DOHH2 (cell line): ENCODE results near the gene SHPK.

Experiments used
- H3F3A ChIP-seq: fragments of 200-600 bp; sonication (generic), shearing (Covaris generic); 2 replicates; pipeline ENCODE4 v1.6.0; 2016; ENCODE audit warnings: antibody characterized with exemption, mild to moderate bottlenecking; ENCODE audit not compliant: control insufficient read depth, insufficient read depth
- H3K27ac ChIP-seq: fragments of 200-600 bp; sonication (generic); 2 replicates; pipeline ENCODE4 v1.5.1; 2014; ENCODE audit warnings: low read depth, mild to moderate bottlenecking, low read length, moderate library complexity
- H3K27me3 ChIP-seq: fragments of 200-600 bp; sonication (generic); 2 replicates; pipeline ENCODE4 v1.6.1; 2014; ENCODE audit warnings: mild to moderate bottlenecking, low read length, mixed read lengths; ENCODE audit not compliant: control insufficient read depth
- H3K36me3 ChIP-seq: fragments of 200-600 bp; sonication (generic); 2 replicates; pipeline ENCODE4 v1.6.1; 2014; ENCODE audit warnings: mild to moderate bottlenecking, low read length, moderate library complexity, mixed read lengths; ENCODE audit not compliant: control insufficient read depth
- H3K4me1 ChIP-seq: fragments of 200-600 bp; sonication (generic); 2 replicates; pipeline ENCODE4 v1.6.1; 2014; ENCODE audit warnings: mild to moderate bottlenecking, low read length, mixed read lengths; ENCODE audit not compliant: control insufficient read depth
- H3K4me2 ChIP-seq: fragments of 200-600 bp; sonication (generic); 2 replicates; pipeline ENCODE4 v1.6.0; 2014; ENCODE audit warnings: mild to moderate bottlenecking, low read length, moderate library complexity
- H3K4me3 ChIP-seq: fragments of 200-600 bp; sonication (generic); 2 replicates; pipeline ENCODE4 v1.5.1; 2014; ENCODE audit warnings: mild to moderate bottlenecking, low read length, mixed read lengths
- H3K79me2 ChIP-seq: fragments of 200-600 bp; sonication (generic); 2 replicates; pipeline ENCODE4 v1.6.1; 2014; ENCODE audit warnings: mild to moderate bottlenecking, low read length, mixed read lengths; ENCODE audit not compliant: control insufficient read depth
- H3K9me2 ChIP-seq: fragments of 200-600 bp; sonication (generic); replicated peaks from 2 replicates; pipeline ENCODE4 v1.6.1; 2014; ENCODE audit warnings: mild to moderate bottlenecking, low read length, mixed read lengths; ENCODE audit not compliant: control insufficient read depth
- H3K9me3 ChIP-seq: fragments of 200-600 bp; sonication (generic); 2 replicates; pipeline ENCODE4 v1.6.1; 2014; ENCODE audit warnings: antibody characterized with exemption, low read length, mixed read lengths; ENCODE audit not compliant: control insufficient read depth, insufficient read depth
- H4K20me1 ChIP-seq: fragments of 200-600 bp; sonication (generic); 2 replicates; pipeline ENCODE4 v1.6.0; 2014; ENCODE audit warnings: low read depth, mild to moderate bottlenecking, antibody characterized with exemption, low read length, moderate library complexity; ENCODE audit not compliant: control insufficient read depth, insufficient read depth
- CTCF ChIP-seq: fragments of 200-600 bp; sonication (generic); IDR thresholded peaks from one replicate; pipeline ENCODE4 v1.5.1; 2014; ENCODE audit warnings: antibody characterized with exemption, mild to moderate bottlenecking, low read depth, low read length; ENCODE audit not compliant: poor library complexity, severe bottlenecking
- EZH2phosphoT487 ChIP-seq: fragments of 200-600 bp; sonication (generic); IDR thresholded peaks from 2 replicates; pipeline ENCODE4 v1.6.1; 2017; ENCODE audit warnings: borderline replicate concordance, mild to moderate bottlenecking, antibody characterized with exemption, low read length, moderate library complexity, mixed read lengths

The SHPK gene

DNA sequence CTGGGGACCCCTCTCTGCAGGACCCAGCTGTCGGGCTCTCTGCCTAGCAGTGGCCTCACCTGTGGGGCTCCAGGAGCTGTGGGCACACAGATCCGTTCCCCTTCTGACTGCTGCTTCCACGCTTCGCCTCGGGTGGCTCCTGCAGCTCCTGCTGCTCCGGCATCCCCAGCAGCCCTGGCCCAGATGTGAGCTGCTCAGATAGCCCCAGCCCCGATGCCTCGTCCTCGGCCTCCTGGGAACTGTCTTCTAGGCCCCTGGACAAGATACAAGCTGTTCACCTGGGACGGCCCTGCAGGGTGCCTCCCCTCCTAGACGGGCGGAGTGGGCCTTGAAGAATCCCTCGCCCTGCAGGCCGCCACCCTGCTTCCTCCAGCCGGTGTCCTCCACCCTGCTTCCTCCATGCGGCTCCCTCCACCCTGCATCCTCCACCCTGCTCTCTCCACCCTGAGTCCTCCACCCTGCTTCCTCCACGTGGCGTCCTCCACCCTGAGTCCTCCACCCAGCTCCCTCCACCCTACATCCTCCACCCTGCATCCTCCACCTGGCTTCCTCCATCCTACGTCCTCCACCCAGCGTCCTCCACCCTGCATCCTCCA is 43.6 kb upstream of the SHPK start:
- no peaks in the 10 kb centered on the region for H3K27me3 ChIP-seq

DNA sequence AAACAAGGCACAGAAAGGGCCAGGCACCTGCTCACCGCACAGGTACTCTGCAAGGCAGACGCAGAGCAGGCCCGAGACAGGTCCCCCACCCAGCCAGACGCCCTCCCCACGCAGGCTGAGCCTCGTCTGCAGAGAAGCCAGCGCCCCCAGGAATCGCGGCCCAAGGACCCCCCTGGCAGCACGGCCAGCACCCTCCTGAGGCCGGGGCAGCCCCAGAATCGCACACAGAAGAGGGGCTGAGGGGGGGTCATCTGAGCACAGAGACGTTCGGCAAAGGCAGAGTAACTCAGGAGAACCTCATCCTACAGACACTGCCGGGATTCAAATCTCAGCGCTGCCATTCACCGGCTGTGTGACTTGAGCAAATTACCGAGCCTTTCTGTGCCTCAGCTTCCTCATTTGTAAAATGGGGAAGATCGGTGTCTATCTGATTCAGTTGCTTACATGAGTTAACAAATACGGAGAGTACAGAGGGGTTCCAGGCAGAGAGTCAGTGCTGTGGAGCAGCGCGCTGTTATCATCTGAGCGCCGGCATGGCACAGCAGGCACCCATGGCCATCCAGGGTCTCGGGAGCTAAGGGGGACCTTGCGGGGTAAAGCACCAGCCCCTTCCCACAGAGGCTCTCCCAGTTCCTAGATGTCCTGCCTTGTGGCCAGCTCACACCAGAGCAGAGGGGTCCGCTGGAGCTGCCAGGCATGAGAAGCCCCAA is 42.9 kb upstream of the SHPK start:
- H3K27ac ChIP-seq = no peak overlapping the region
- TF ChIP-seq EZH2phosphoT487 (no peak), CTCF (no peak)
- H3K9me3 ChIP-seq = no peaks in the 10 kb centered on the region
- H3K4me2 ChIP-seq = no peak overlapping the region
- no peaks in the 10 kb centered on the region; the same call in 1 of the 2 replicates for H4K20me1 ChIP-seq
- peaks cover 3% of the 10 kb centered on the region; the same call in 1 of the 2 replicates for H3F3A ChIP-seq
- no peaks in the 10 kb centered on the region for H3K27me3 ChIP-seq
- no peak overlapping the region for H3K4me3 ChIP-seq
- no peaks in the 10 kb centered on the region for H3K9me2 ChIP-seq
- peaks cover 7% of the 10 kb centered on the region for H3K79me2 ChIP-seq
- H3K4me1 ChIP-seq = peaks cover 13% of the 10 kb centered on the region
- H3K36me3 ChIP-seq = peaks cover 57% of the 10 kb centered on the region

More for the DNA sequence above, 43.6 kb upstream of the SHPK start:
- Histone ChIP-seq H3F3A (peaks cover 9% of the 10 kb centered on the region; the same call in 1 of the 2 replicates), H3K4me1 (peaks cover 19% of the 10 kb centered on the region), H3K4me2 (no peak overlapping the region), H3K36me3 (peaks cover 63% of the 10 kb centered on the region), H3K79me2 (peaks cover 7% of the 10 kb centered on the region), H3K4me3 (no peak overlapping the region), H3K9me3 (no peaks in the 10 kb centered on the region), H3K27ac (no peak overlapping the region), H4K20me1 (no peaks in the 10 kb centered on the region; the same call in 1 of the 2 replicates), H3K9me2 (no peaks in the 10 kb centered on the region)
- TF ChIP-seq CTCF (no peak), EZH2phosphoT487 (no peak)

- TF ChIP-seq CTCF (no peak), EZH2phosphoT487 (no peak)
- no peaks in the 10 kb centered on the region for H3K9me2 ChIP-seq
- H3K4me3 ChIP-seq = no peak overlapping the region
- H3K27ac ChIP-seq = no peak overlapping the region
- peaks cover 6% of the 10 kb centered on the region for H3K4me1 ChIP-seq
- no peaks in the 10 kb centered on the region for H3F3A ChIP-seq
- H3K4me2 ChIP-seq = no peak overlapping the region
- peaks cover 7% of the 10 kb centered on the region for H3K79me2 ChIP-seq
- H3K36me3 ChIP-seq = peaks cover 57% of the 10 kb centered on the region
- H3K9me3 ChIP-seq = no peaks in the 10 kb centered on the region
- no peaks in the 10 kb centered on the region; the same call in 1 of the 2 replicates for H4K20me1 ChIP-seq
- no peaks in the 10 kb centered on the region for H3K27me3 ChIP-seq
Observed at GRCh38 chr17:3678095-3678820, 42.2 kb upstream of the SHPK start.
